Vagina (tissue), 2 donors: ENCODE results near the gene PTTG1. TPM values are rescaled to one million over a fixed set of nuclear protein-coding genes. Genes with fewer than 3 reads are reported as not detected.

Experiments used
- DNase-seq, 2 donors: peaks; one replicate each; pipeline ENCODE4 v3.0.0-alpha.2; 2017; ENCODE audit errors: extremely low spot score in 2 of 2
- H3K27ac ChIP-seq: fragments of 200-600 bp; sonication (generic); one replicate; pipeline ENCODE4 v1.5.1; 2019
- H3K27me3 ChIP-seq: fragments of 200-600 bp; sonication (generic); one replicate; pipeline ENCODE4 v1.5.1; 2019
- H3K36me3 ChIP-seq, 2 donors: fragments of 200-600 bp; sonication (generic); one replicate each; pipeline ENCODE4 v1.5.1; 2017 to 2019
- H3K4me1 ChIP-seq: fragments of 200-600 bp; sonication (generic); one replicate; pipeline ENCODE4 v1.5.1; 2019
- H3K4me3 ChIP-seq, 2 donors: fragments of 200-600 bp; sonication (generic); 1 replicate in 1 of 2; 2 replicates in 1 of 2; pipeline ENCODE4 v1.5.1; 2016 to 2019
- H3K9me3 ChIP-seq: fragments of 200-600 bp; sonication (generic); one replicate; pipeline ENCODE4 v1.5.1; 2019
- CTCF ChIP-seq, 3 experiments: fragments of 450-650 bp in 2 of 3; fragments of 200-600 bp in 1 of 3; sonication (generic) in 1 of 3; IDR thresholded peaks; one replicate each; pipeline ENCODE4 v1.5.1; 2017 to 2019; ENCODE audit warnings: antibody characterized with exemption in 3 of 3, mild to moderate bottlenecking in 2 of 3, moderate library complexity in 2 of 3
- POLR2A ChIP-seq, 2 donors: fragments of 450-650 bp; IDR thresholded peaks; one replicate each; pipeline ENCODE4 v1.6.1; 2017; ENCODE audit warnings: antibody characterized with exemption in 2 of 2, mild to moderate bottlenecking in 2 of 2, moderate library complexity in 2 of 2
- POLR2AphosphoS5 ChIP-seq, 2 donors: sonication (generic); formaldehyde crosslinking; IDR thresholded peaks; one replicate each; pipeline ENCODE4 v1.9.0; 2017; ENCODE audit warnings: antibody characterized with exemption in 2 of 2, mild to moderate bottlenecking in 2 of 2, low read depth in 1 of 2; ENCODE audit not compliant: insufficient read depth in 1 of 2
- intact Hi-C: fragments of 100-400 bp; cut with DNase I; formaldehyde crosslinking; loops from one replicate; pipeline ENCODE4 v1.15.1; 2023
- total RNA-seq: library from RNA; depleted of rRNA; stranded (reverse); fragments of >200 nt; gene quantifications from one replicate; pipeline ENCODE4 v1.2.3, GENCODE V29; 2016

Gene PTTG1
- total RNA-seq, 1 donor from 2014 or later, result 89.1 TPM

GRCh38 chr5:160378330-160378729 is 43.3 kb upstream of the PTTG1 start:
- no peak overlapping the region for H3K27ac ChIP-seq
- no peak for DNase-seq
- no peaks in the 10 kb centered on the region for H3K27me3 ChIP-seq
- H3K4me3 ChIP-seq, result no peak overlapping the region
- intact Hi-C loops, result no loop called here
- TF ChIP-seq POLR2AphosphoS5 (IDR thresholded peaks at IDR 0.05; ENCODE audit: insufficient read depth in 1 of 2, low read depth in 1 of 2), result no peak
- no peak for TF ChIP-seq POLR2A (IDR thresholded peaks at IDR 0.05)
- no peak for TF ChIP-seq CTCF (IDR thresholded peaks at IDR 0.05)
- H3K9me3 ChIP-seq, result no peaks in the 10 kb centered on the region
- no peaks in the 10 kb centered on the region for H3K4me1 ChIP-seq
- no peaks in the 10 kb centered on the region for H3K36me3 ChIP-seq

- H3K27me3 ChIP-seq, result no peaks in the 10 kb centered on the region
- H3K4me1 ChIP-seq, result no peaks in the 10 kb centered on the region
- DNase-seq, result no peak
- H3K4me3 ChIP-seq, result no peak overlapping the region
- no peak overlapping the region for H3K27ac ChIP-seq
- intact Hi-C loops, result no loop called here
- H3K9me3 ChIP-seq, result no peaks in the 10 kb centered on the region
- no peak for TF ChIP-seq CTCF (IDR thresholded peaks at IDR 0.05)
- no peak for TF ChIP-seq POLR2AphosphoS5 (IDR thresholded peaks at IDR 0.05; ENCODE audit: insufficient read depth in 1 of 2, low read depth in 1 of 2)
- TF ChIP-seq POLR2A (IDR thresholded peaks at IDR 0.05), result no peak
- no peaks in the 10 kb centered on the region for H3K36me3 ChIP-seq
Measured at GRCh38 chr5:160379511-160379910, 42.1 kb upstream of the PTTG1 start.

- no peak for DNase-seq
- intact Hi-C loops, result loop anchor here (10.0 kb wide), 2 partner anchors 185 to 355 kb away; no protein-coding TSS in a partner anchor
- TF ChIP-seq POLR2A (IDR thresholded peaks at IDR 0.05) (no peak), POLR2AphosphoS5 (IDR thresholded peaks at IDR 0.05; ENCODE audit: insufficient read depth in 1 of 2, low read depth in 1 of 2) (no peak), CTCF (IDR thresholded peaks at IDR 0.05) (no peak)
- Histone ChIP-seq H3K27me3 (no peaks in the 10 kb centered on the region), H3K4me3 (no peak overlapping the region), H3K9me3 (no peaks in the 10 kb centered on the region), H3K27ac (no peak overlapping the region), H3K36me3 (no peaks in the 10 kb centered on the region), H3K4me1 (no peaks in the 10 kb centered on the region)
Measured at GRCh38 chr5:160380041-160380440, 41.6 kb upstream of the PTTG1 start.

- no peak for DNase-seq
- H3K9me3 ChIP-seq, result no peaks in the 10 kb centered on the region
- no peaks in the 10 kb centered on the region for H3K27me3 ChIP-seq
- H3K27ac ChIP-seq, result no peak overlapping the region
- H3K4me1 ChIP-seq, result no peaks in the 10 kb centered on the region
- TF ChIP-seq CTCF (IDR thresholded peaks at IDR 0.05) (no peak), POLR2A (IDR thresholded peaks at IDR 0.05) (no peak), POLR2AphosphoS5 (IDR thresholded peaks at IDR 0.05; ENCODE audit: insufficient read depth in 1 of 2, low read depth in 1 of 2) (no peak)
- no peaks in the 10 kb centered on the region for H3K36me3 ChIP-seq
- intact Hi-C loops, result loop anchor here (10.0 kb wide), 2 partner anchors 188 to 358 kb away; no protein-coding TSS in a partner anchor
- H3K4me3 ChIP-seq, result no peak overlapping the region
Measured at GRCh38 chr5:160382346-160382745, 39.3 kb upstream of the PTTG1 start.

- no peak for DNase-seq
- H3K4me3 ChIP-seq, result no peak overlapping the region
- no peaks in the 10 kb centered on the region for H3K9me3 ChIP-seq
- no peaks in the 10 kb centered on the region for H3K4me1 ChIP-seq
- no peak for TF ChIP-seq CTCF (IDR thresholded peaks at IDR 0.05)
- no peak for TF ChIP-seq POLR2AphosphoS5 (IDR thresholded peaks at IDR 0.05; ENCODE audit: insufficient read depth in 1 of 2, low read depth in 1 of 2)
- no peak for TF ChIP-seq POLR2A (IDR thresholded peaks at IDR 0.05)
- no peaks in the 10 kb centered on the region for H3K36me3 ChIP-seq
- no peak overlapping the region for H3K27ac ChIP-seq
- no peaks in the 10 kb centered on the region for H3K27me3 ChIP-seq
- intact Hi-C loops, result loop anchor here (10.0 kb wide), 2 partner anchors 190 to 360 kb away; no protein-coding TSS in a partner anchor
Measured at GRCh38 chr5:160384681-160385080, 37.0 kb upstream of the PTTG1 start.
